Measurements from ENCODE around the gene NCOA7. TPM values are rescaled to one million over a fixed set of nuclear protein-coding genes. Genes with fewer than 3 reads are reported as not detected.
A peak's percentile ranks its signal among the peaks of the same experiment; 100 is the strongest.

The NCOA7 gene
- total and polyA plus RNA-seq, 10 of the 15 experiments (the other 5 are each of a cell fraction or from before 2014, with no cell fraction given), result 18.9 to 50.3 (median 34.2) TPM

GRCh38 chr6:125804264-125804663 lies 13.5 kb downstream of the NCOA7 start (continued):
- TF ChIP-seq ASH2L (IDR thresholded peaks at IDR 0.05; ENCODE audit: borderline replicate concordance, low read depth) (no peak), ZNF384 (IDR thresholded peaks at IDR 0.05; ENCODE audit: borderline replicate concordance, low read depth, low read length) (no peak), SP1 (IDR thresholded peaks at IDR 0.05; ENCODE audit: low read depth, low read length) (no peak), CBX5 (IDR thresholded peaks at IDR 0.05; ENCODE audit: low read depth) (0 out of 2 replicates have a peak, but pooled peaks have one; percentile 46), BHLHE40 (IDR thresholded peaks at IDR 0.05; ENCODE audit: borderline replicate concordance in 1 of 2, low read depth in 2 of 2, low read length in 1 of 2) (peak; percentile 48 to 78; a peak in 3 of 4 replicates), IRF3 (IDR thresholded peaks at IDR 0.05) (no peak), HCFC1 (IDR thresholded peaks at IDR 0.05; ENCODE audit: low read length) (no peak), ATF2 (IDR thresholded peaks at IDR 0.05; ENCODE audit: low read length) (peak; percentile 95), YBX1 (IDR thresholded peaks at IDR 0.05) (no peak), GATAD2B (conservative IDR thresholded peaks at IDR 0.05; ENCODE audit: low read depth) (peak; percentile 71), RCOR1 (conservative IDR thresholded peaks at IDR 0.05; ENCODE audit: low read depth, low read length) (no peak), STAT1 (conservative IDR thresholded peaks at IDR 0.05) (no peak), ZBTB11 (CRISPR knock-in tag; IDR thresholded peaks at IDR 0.05) (no peak), YY1 (IDR thresholded peaks at IDR 0.05; ENCODE audit: low read depth, low read length) (no peak), HSF1 (IDR thresholded peaks at IDR 0.05; ENCODE audit: low read depth, low read length) (no peak), MTA2 (IDR thresholded peaks at IDR 0.05; ENCODE audit: low read depth) (peak; percentile 98), KDM1A (IDR thresholded peaks at IDR 0.05; ENCODE audit: borderline replicate concordance) (no peak), SMC3 (IDR thresholded peaks at IDR 0.05; ENCODE audit: borderline replicate concordance, low read length) (no peak)

All from GM12878 (cell line).